ENCODE measurements around the gene TFR2. TPM values are rescaled to one million over a fixed set of nuclear protein-coding genes. Genes with fewer than 3 reads are reported as not detected.

TFR2 gene
- total and polyA plus RNA-seq, 2 of the 13 experiments (the other 11 are each of a cell fraction or from before 2014, with no cell fraction given), result 36.9 to 64.2 TPM

- peak; percentile 98 for TF ChIP-seq AGO1 (IDR thresholded peaks at IDR 0.05; ENCODE audit: low read depth, low read length, poor library complexity, severe bottlenecking)
- TF ChIP-seq POLR2AphosphoS2 (IDR thresholded peaks at IDR 0.05; ENCODE audit: low read depth, low read length), result peak; percentile 46; the same call in 1 of the 2 replicates
- TF ChIP-seq, protein P1, sequence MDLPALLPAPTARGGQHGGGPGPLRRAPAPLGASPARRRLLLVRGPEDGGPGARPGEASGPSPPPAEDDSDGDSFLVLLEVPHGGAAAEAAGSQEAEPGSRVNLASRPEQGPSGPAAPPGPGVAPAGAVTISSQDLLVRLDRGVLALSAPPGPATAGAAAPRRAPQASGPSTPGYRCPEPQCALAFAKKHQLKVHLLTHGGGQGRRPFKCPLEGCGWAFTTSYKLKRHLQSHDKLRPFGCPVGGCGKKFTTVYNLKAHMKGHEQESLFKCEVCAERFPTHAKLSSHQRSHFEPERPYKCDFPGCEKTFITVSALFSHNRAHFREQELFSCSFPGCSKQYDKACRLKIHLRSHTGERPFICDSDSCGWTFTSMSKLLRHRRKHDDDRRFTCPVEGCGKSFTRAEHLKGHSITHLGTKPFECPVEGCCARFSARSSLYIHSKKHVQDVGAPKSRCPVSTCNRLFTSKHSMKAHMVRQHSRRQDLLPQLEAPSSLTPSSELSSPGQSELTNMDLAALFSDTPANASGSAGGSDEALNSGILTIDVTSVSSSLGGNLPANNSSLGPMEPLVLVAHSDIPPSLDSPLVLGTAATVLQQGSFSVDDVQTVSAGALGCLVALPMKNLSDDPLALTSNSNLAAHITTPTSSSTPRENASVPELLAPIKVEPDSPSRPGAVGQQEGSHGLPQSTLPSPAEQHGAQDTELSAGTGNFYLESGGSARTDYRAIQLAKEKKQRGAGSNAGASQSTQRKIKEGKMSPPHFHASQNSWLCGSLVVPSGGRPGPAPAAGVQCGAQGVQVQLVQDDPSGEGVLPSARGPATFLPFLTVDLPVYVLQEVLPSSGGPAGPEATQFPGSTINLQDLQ (CRISPR knock-in tag; IDR thresholded peaks at IDR 0.05), result no peak
- TF ChIP-seq ZNF574 (CRISPR knock-in tag; IDR thresholded peaks at IDR 0.05), result no peak
- no peak for TF ChIP-seq ZNF788 (CRISPR knock-in tag; IDR thresholded peaks at IDR 0.05; ENCODE audit: borderline replicate concordance)
- TF ChIP-seq DR1 (CRISPR knock-in tag; IDR thresholded peaks at IDR 0.05), result no peak
- no peak for TF ChIP-seq TCF7 (IDR thresholded peaks at IDR 0.05; ENCODE audit: low read depth)
- TF ChIP-seq PCBP1 (IDR thresholded peaks at IDR 0.05; ENCODE audit: borderline replicate concordance, low read depth, low read length), result 0 out of 2 replicates have a peak, but pooled peaks have one; percentile 5
- no peak for TF ChIP-seq ISL2 (CRISPR knock-in tag; IDR thresholded peaks at IDR 0.05)
- TF ChIP-seq ZBTB38 (CRISPR knock-in tag; IDR thresholded peaks at IDR 0.05), result no peak
- TF ChIP-seq HNRNPL (IDR thresholded peaks at IDR 0.05; ENCODE audit: low read depth, low read length), result peak; percentile 13; the same call in 1 of the 2 replicates
- TF ChIP-seq IRF2 (CRISPR knock-in tag; IDR thresholded peaks at IDR 0.05), result no peak
Observed at GRCh38 chr7:100574362-100575205, 66.8 kb downstream of the TFR2 start (continued).
